Stimulated activated CD8-positive, alpha-beta memory T cell treated with anti-CD3 and anti-CD28 coated beads, Interleukin-2, amount 100 ng/mL, for 48 hours (primary cell): ENCODE data around the gene PRDM10.
"Not testable (repeated sequence)": the region's sequence is repeated elsewhere in the genome, so short reads cannot be mapped to it uniquely, and the experiment has no call there.

Source experiments
- DNase-seq, 2 donors: peaks; one replicate each; pipeline ENCODE4 v3.0.0-alpha.2; 2020; ENCODE audit warnings: low read depth in 2 of 2

Gene PRDM10, protein sequence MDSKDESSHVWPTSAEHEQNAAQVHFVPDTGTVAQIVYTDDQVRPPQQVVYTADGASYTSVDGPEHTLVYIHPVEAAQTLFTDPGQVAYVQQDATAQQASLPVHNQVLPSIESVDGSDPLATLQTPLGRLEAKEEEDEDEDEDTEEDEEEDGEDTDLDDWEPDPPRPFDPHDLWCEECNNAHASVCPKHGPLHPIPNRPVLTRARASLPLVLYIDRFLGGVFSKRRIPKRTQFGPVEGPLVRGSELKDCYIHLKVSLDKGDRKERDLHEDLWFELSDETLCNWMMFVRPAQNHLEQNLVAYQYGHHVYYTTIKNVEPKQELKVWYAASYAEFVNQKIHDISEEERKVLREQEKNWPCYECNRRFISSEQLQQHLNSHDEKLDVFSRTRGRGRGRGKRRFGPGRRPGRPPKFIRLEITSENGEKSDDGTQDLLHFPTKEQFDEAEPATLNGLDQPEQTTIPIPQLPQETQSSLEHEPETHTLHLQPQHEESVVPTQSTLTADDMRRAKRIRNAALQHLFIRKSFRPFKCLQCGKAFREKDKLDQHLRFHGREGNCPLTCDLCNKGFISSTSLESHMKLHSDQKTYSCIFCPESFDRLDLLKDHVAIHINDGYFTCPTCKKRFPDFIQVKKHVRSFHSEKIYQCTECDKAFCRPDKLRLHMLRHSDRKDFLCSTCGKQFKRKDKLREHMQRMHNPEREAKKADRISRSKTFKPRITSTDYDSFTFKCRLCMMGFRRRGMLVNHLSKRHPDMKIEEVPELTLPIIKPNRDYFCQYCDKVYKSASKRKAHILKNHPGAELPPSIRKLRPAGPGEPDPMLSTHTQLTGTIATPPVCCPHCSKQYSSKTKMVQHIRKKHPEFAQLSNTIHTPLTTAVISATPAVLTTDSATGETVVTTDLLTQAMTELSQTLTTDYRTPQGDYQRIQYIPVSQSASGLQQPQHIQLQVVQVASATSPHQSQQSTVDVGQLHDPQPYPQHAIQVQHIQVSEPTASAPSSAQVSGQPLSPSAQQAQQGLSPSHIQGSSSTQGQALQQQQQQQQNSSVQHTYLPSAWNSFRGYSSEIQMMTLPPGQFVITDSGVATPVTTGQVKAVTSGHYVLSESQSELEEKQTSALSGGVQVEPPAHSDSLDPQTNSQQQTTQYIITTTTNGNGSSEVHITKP

DNA sequence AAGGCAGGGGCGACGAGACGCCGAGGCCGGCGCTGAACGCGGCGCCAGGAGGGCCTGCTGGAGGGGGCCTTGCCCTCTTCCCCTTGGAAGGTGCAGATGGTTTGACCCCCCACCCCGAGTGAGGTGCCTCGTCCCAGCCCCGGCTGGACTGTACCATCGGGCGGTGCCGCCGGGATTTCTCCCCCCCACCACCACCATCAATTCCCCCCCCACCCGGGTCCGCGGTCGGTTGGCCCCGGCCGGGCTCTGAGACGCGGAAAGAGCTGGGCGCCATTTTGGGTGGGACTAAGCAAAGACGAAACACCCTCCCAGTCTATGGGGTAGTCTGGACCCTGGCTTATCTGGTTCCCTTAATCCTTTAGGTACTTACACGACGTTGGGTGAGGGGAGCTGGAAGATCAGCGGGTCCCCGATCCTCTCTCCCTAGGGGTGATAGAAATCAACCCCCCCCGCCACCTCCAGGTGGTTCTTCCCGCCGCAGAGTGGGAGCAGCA, at the start of gene PRDM10:
Gene PRDM10 (minus strand): TSS at position 484 of the 494 bp plus-strand sequence. CDS start 41,871 bp downstream, outside the sequence.
- DNase-seq, result peak; percentile 77 to 82

GRCh38 chr11:130051082-130051481, 48.4 kb upstream of the PRDM10 start:
- DNase-seq, result no peak

DNA sequence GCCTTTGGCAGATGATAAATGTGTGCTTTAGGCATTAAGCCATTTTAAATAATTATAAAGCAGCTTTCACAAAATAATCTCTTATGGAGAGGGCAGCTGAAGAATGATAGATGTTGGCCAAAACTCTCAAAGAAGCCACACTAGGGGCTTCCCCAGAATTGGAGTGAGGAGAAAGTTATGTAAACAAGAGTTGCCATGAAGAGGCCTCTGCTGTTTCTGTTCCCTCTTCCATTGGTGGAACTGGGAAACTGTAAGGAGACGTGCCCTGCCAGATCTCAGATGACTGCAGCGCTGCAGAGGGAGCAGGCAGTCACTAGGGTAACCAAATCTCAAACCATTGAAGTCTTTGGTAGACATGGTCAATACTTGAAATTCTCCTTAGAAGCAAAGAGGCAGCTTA, 47.6 kb upstream of the PRDM10 start:
- DNase-seq, result no peak

GRCh38 chr11:130049328-130049771, 46.7 kb upstream of the PRDM10 start:
- DNase-seq, result no peak

DNA sequence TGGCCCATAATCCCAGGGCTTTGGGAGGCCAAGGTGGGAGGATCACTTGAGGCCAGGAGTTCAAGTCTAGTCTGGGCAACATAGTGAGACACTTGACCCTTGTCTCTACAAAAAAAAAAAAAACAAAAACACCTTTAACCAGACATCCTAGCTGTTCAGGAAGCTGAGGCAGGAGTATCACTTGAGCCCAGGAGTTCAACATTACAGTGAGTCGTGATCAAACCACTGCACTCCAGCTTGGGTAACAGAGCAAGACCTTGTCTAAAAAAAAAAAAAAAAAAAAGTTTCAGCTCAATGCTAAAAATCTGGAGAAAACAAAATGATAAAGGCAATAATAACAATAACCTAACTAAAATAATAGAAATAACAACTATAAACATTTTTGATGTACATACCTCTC, 44.5 kb upstream of the PRDM10 start:
- no peak for DNase-seq

- no peak for DNase-seq
Observed at GRCh38 chr11:130043575-130043974, 40.9 kb upstream of the PRDM10 start.

DNA sequence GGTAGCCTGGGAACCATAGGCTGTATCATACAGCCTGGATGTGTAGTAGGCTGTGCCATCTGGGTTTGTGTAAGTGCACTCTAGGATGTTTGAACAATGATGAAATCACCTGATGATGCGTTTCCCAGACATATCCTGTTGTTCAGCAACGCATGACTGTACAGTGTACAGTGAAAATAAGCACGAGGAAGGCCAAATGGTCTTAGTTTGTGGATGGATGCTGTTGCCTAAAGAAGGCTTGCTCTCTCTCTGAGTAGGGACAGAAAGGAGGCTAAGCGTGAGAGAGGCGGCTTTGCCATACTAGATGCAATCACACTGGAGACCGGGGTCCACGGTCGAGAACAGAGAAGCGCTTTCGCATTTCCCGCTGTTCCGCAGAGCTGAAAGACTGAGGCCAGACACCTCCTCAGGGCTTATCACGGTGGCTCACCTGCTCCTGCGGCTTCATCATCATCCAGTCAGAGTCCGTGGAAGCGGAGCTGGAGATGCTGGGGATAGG, 39.5 kb upstream of the PRDM10 start:
- DNase-seq, result no peak

DNA sequence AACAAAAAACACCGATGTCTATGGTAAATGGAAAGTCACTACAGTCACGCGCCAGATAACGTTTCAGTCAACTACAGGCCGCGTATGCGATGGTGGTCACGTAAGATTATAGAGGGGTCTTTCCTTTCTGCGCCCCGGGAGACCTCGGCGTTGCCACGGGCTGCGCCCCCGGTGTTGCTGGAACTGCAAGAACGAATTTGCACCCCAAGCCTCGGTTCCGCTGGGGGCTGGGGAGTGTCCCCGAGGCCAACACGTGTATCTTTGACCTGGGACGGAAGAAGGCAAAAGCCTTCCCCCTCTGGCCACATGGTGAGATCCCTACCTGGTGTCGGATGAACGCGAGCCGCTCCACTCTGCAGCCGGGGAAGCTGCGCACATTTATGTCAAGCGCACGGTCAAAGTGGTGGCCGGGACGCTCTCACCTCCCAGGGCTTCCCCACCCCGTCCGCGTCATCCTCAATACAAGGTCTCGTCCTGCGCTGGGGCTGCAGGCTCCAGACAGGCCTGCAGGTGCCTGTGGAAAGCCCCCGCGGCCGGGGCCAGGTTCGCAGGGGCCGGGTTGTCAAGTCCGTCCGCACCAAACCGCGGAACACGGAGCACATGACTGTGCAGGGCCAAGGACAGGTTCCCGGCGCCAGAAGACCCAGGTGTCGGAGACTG, 37.8 kb upstream of the PRDM10 start:
- DNase-seq, result no peak

DNA sequence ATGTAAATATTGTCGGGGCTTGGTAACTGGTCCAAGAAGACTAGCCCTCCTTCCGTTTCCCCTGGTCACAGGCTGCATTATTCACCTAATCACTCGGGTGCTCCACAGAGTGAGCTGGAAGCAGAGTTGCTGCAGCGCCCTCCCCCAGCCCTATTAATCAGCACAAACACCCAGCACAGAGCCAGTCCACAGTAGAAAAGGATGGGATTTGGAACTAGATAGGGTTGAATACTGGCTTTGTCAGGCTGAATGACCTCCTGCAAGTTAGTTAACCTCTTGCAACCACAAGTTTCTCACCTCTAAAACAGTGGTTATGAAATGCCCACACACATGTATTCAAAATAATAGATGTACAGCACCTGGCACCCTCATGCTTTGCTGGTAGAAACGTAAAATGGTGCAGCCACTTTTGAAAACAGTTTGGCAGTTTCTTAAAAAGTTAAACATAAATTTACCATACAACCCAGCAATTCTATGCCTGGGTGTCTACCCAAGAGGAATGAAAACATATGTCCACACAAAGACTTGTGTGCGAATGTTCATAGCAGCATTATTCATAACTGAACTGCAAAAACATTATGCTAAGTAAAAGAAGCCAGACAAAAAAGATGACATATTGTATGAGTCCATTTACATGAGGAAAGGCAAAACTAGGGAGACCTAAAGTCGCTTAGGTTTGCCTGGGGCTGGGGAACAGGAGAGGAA, 35.4 kb upstream of the PRDM10 start:
- no peak for DNase-seq

- DNase-seq, result no peak
Observed at GRCh38 chr11:130037058-130037457, 34.4 kb upstream of the PRDM10 start.

- DNase-seq, result no peak
Observed at GRCh38 chr11:130034236-130034635, 31.6 kb upstream of the PRDM10 start.

- no peak for DNase-seq
Observed at GRCh38 chr11:130032931-130033330, 30.3 kb upstream of the PRDM10 start.

- no peak for DNase-seq
Observed at GRCh38 chr11:130031945-130032344, 29.3 kb upstream of the PRDM10 start.

DNA sequence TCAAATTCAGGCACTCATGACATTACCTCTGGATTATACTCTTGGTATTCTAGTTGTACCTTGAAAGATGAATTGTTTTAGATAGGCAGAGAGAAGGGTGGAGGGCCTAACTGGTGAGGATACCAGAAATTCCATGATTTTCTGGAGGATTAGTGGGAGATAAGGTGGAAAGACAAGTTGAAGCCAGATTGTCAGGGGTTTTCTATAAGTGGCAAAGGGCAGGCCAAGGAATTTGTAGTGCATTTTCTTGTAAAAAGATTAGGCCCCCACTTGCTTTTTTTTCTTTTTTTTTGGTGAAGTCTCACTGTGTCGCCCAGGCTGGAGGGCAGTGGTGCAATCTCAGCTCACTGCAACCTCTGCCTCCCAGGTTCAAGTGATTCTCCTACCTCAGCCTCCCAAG, 28.4 kb upstream of the PRDM10 start:
- no peak for DNase-seq

GRCh38 chr11:130029137-130029536, 26.5 kb upstream of the PRDM10 start:
- no peak for DNase-seq

DNA sequence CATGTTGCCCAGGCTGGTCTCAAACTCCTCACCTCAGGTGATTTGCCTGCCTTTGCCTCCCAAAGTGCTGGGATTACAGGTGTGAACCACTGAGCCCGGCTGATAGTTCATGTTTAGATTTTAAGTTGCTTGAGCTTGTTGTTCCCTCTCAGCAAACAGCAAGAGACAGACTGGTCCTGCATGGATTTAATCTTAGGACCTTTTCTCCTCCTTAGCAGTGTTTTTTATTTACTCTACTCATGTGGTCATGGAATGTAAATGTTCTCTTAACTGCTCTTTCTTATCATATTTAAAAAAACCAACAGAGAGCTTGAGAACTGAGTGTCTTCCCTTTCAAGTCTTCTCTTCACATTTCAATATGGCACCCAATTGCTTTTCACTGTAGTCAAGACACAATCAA, 22.7 kb upstream of the PRDM10 start:
- DNase-seq, result no peak

DNA sequence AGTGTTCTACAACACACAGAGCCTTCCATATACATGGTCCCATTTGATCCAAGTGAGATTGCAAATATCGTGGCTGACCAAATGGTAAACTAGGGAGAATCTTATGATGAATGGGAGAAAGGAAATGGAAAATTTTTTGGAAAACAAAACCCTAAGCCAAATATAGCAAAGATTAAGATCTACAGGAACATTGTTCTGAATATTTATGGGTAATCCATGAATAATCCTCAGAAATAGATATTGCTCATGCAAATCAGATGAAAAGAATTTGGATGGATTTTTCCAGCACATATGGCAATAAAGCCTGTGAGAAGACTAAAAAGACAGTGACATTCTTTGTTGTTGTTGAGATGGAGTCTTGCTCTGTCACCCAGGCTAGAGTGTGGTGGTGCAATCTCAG, 21.7 kb upstream of the PRDM10 start:
- no peak for DNase-seq

DNA sequence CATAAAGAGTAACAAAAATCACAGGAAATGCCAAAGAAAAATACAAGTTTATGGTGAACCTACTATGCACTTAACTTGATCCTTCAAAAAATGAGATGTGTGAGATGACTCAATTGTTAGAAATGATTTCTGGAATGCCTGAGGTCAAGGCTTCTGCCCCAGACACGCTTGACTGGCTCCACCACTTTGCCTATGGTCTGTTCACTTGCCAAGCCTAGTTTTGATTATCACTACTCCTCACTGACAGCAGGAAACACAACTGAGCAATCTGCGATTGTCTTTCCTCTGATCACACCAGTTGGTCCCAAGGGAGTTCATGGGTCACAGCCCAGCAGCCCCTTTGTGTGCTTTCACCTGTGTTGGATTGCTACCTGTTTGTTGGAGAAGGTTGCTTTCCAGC, 20.6 kb upstream of the PRDM10 start:
- no peak for DNase-seq

DNA sequence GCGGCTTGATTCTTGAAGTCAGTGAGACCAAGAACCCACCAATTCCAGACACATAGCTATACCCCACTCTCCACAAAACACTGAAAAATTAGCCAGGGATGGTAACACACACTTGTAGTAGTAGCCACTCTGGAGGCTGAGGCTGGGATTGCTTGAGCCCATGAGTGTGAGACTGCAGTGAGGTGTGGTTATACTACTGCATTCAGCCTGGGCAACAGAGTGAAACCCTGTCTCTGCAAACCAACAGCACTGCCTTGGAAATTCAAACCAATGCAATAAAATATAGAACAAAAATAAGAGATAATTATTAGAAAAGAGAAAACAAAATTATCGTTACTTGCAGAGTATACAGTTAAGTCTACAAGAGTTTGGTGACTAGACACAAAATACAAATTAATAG, 20.2 kb upstream of the PRDM10 start:
- DNase-seq, result no peak

- DNase-seq, result not testable (repeated sequence)
Observed at GRCh38 chr11:130021606-130022005, 19.0 kb upstream of the PRDM10 start.

DNA sequence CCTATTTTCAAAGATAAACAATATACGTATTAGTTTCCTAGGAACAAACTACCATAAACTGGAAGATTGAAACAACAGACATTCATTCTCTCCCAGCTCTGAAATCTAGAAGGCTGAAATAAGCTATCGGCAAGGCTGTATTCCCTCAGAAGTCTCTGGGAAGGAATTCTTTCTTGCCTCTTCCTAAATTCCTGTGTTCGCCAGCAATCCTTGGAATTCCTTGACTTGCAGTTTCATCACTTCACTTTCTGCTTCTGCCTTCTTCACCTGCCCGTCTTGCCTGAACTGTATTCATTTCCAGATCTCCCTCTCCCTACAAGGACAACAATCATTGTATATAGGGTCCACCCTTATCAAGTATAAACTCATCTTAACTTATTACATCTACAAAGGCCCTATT, 17.7 kb upstream of the PRDM10 start:
- DNase-seq, result no peak
